ENCODE measurements around the gene BMAL1. TPM values are rescaled to one million over a fixed set of nuclear protein-coding genes. Genes with fewer than 3 reads are reported as not detected.

Gene BMAL1
- total and polyA plus RNA-seq, 10 donors: 6.5 to 58.4 (median 36.4) TPM

DNA sequence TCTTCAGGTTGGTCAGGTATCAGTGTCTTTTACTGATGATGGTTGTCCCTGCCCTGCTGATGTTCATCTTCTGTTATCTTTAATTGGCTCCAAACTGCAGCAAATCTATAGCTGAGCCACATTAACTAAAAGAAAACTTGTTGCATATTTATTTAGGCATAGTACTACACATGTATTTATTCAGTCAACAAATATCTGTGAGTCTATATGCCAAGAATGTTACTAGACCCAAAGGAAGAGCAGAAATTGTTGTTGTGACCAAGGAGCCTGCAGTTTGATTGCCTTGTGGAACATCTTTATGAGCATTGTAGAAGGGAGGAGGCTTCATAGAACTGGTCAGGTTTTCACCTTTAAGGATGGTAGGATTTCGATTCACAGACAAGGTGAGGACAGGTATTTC is 10.1 kb downstream of the BMAL1 start:
- Histone ChIP-seq H3K9me3 (no peaks in the 10 kb centered on the region), H3K4me3 (no peak overlapping the region), H3K4me1 (peaks cover 0 to 84% (median 16%) of the 10 kb centered on the region in 6 donors), H3K27ac (no peak overlapping the region), H3K36me3 (no peaks in the 10 kb centered on the region), H3K27me3 (replicated peaks in 1 of 7) (no peaks in the 10 kb centered on the region)
- intact Hi-C loops (cut with DNase I; ENCODE audit: low total_unique reads): no loop called here
- no peak for DNase-seq
- TF ChIP-seq, protein P1, sequence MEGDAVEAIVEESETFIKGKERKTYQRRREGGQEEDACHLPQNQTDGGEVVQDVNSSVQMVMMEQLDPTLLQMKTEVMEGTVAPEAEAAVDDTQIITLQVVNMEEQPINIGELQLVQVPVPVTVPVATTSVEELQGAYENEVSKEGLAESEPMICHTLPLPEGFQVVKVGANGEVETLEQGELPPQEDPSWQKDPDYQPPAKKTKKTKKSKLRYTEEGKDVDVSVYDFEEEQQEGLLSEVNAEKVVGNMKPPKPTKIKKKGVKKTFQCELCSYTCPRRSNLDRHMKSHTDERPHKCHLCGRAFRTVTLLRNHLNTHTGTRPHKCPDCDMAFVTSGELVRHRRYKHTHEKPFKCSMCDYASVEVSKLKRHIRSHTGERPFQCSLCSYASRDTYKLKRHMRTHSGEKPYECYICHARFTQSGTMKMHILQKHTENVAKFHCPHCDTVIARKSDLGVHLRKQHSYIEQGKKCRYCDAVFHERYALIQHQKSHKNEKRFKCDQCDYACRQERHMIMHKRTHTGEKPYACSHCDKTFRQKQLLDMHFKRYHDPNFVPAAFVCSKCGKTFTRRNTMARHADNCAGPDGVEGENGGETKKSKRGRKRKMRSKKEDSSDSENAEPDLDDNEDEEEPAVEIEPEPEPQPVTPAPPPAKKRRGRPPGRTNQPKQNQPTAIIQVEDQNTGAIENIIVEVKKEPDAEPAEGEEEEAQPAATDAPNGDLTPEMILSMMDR (IDR thresholded peaks at IDR 0.05 in 8 of 11, conservative IDR thresholded peaks at IDR 0.05 in 3 of 11): no peak
- 68 to 93% (median 86%) methylated on average over 1 of the region's 1 CpG for WGBS, 5 donors

DNA sequence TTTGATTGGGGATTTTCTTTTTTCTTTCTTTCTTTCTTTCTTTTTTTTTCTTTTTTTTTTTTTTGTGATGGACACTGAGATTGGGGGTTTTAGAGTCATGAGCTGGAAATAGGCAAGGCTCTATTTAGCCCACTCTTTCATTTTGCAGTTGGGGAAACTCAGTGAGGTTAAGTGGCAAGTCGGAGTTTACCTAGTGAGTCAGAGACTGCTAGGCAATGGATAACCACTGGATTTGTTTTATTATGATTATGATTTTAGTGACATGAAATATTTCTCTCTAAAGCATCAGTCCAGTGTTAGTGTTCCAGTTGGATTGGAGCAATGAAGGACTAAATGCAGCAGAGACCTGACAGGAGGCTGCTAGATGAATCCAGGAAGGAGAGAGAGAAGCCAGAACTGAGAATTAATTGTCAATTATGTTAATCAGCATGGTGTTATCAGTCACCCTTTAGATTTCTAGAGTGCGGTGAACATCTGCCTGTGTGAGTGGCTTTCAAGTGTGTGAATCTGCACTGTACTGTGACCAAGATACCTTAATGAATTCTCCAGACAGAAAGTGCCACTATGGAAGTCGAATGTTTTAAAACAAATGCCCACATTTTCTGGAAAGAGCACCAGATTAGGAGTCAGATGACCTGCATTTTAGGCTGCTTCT is 10.9 kb downstream of the BMAL1 start:
- 77 to 87% (median 84%) methylated on average over 3 of the region's 3 CpGs for WGBS, 5 donors
- intact Hi-C loops (cut with DNase I; ENCODE audit: low total_unique reads): no loop called here
- H3K27ac ChIP-seq: no peak overlapping the region

DNA sequence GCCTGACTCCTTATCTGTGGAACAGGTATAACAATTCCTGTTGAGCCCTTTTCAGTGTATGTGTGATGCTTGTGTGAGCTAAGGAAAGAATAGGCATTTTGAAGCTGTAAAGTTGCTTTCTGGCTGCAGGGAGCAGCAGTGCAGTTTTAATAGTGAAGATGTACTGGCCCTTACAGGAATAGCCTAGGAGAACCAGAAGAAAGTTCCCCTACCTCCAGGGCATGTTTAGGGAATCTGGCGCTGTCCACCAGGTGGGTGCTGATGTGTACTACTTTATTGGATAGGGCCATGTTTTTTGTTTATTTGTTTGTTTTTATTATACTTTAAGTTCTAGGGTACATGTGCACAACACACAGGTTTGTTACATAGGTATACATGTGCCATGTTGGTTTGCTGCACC is 11.5 kb downstream of the BMAL1 start:
- no peak for TF ChIP-seq POLR2AphosphoS5 (IDR thresholded peaks at IDR 0.05)
- TF ChIP-seq, protein P1 (IDR thresholded peaks at IDR 0.05 in 8 of 11, conservative IDR thresholded peaks at IDR 0.05 in 3 of 11): no peak
- no peak for TF ChIP-seq POLR2A (IDR thresholded peaks at IDR 0.05)
- no peak for DNase-seq
- Histone ChIP-seq H3K4me3 (no peak overlapping the region), H3K9me3 (no peaks in the 10 kb centered on the region), H3K36me3 (no peaks in the 10 kb centered on the region), H3K27ac (no peak overlapping the region), H3K4me1 (peaks cover 0 to 87% (median 21%) of the 10 kb centered on the region in 6 donors), H3K27me3 (replicated peaks in 1 of 7) (no peaks in the 10 kb centered on the region)
- intact Hi-C loops (cut with DNase I; ENCODE audit: low total_unique reads): no loop called here
- WGBS, 5 donors: 89 to 100% (median 96%) methylated on average over 1 of the region's 1 CpG

More for the DNA sequence above, 10.9 kb downstream of the BMAL1 start:
- Histone ChIP-seq H3K27me3 (replicated peaks in 1 of 7) (no peaks in the 10 kb centered on the region), H3K4me1 (peaks cover 0 to 84% (median 17%) of the 10 kb centered on the region in 6 donors), H3K36me3 (no peaks in the 10 kb centered on the region), H3K4me3 (no peak overlapping the region), H3K9me3 (no peaks in the 10 kb centered on the region)
- no peak for DNase-seq
- no peak for TF ChIP-seq POLR2A (IDR thresholded peaks at IDR 0.05)
- TF ChIP-seq POLR2AphosphoS5 (IDR thresholded peaks at IDR 0.05): no peak
- TF ChIP-seq, protein P1 (IDR thresholded peaks at IDR 0.05 in 8 of 11, conservative IDR thresholded peaks at IDR 0.05 in 3 of 11): no peak

DNA sequence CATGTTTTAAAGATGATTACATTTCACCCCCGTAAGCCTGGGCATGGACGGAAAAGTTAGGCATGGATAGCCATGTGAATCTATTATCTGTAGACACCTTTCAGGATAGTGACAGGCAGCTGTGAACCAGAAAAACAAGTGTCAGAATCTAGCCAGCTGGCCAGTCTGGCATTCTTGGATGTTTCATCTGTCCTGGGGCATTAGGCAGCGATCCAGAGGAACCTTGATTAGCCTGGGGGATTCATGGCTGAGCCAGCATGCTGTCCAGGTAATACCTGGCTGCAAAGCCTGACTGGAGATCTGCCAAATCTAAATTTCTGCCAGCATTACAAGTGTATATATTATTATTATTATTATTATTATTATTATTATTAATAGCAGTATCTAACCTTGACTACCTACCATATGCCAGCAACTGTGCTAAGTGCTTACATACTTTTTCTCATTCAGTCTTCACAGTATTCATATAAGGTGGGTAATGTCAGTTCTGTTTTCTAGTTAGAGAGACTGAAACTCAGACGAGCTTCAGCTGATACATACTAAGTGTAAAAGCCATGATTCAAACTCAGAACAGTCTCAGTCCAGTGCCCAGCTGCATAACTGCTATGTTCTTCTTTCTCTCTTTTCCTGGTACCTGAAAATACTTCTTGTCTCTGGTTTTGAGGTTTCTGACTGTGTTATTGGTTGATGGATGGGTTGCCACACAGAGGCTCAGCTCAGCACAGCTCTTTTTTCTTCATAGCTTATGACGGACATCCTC is 12.8 kb downstream of the BMAL1 start:
- DNase-seq: no peak
- Histone ChIP-seq H3K27ac (no peak overlapping the region), H3K4me3 (no peak overlapping the region), H3K4me1 (peaks cover 5 to 88% (median 34%) of the 10 kb centered on the region in 6 donors), H3K36me3 (no peaks in the 10 kb centered on the region), H3K27me3 (replicated peaks in 1 of 7) (no peaks in the 10 kb centered on the region), H3K9me3 (no peaks in the 10 kb centered on the region)
- intact Hi-C loops (cut with DNase I; ENCODE audit: low total_unique reads): no loop called here
- TF ChIP-seq, protein P1 (IDR thresholded peaks at IDR 0.05 in 8 of 11, conservative IDR thresholded peaks at IDR 0.05 in 3 of 11): no peak
- TF ChIP-seq POLR2AphosphoS5 (IDR thresholded peaks at IDR 0.05) (no peak), POLR2A (IDR thresholded peaks at IDR 0.05) (no peak)
- WGBS, 5 donors: 73 to 79% (median 76%) methylated on average over 5 of the region's 5 CpGs
